Hematopoietic multipotent progenitor cell treated with erythropoietin and hydrocortisone succinate and interleukin-3 and kit ligand, for 4 days (in vitro differentiated cells): ENCODE results near the gene FRYL.
"Not testable (repeated sequence)": the region's sequence is repeated elsewhere in the genome, so short reads cannot be mapped to it uniquely, and the experiment has no call there.

Experiments used
- DNase-seq: peaks from one replicate; pipeline ENCODE4 v3.0.0-alpha.2; 2015

Gene FRYL

GRCh38 chr4:48653217-48654014 lies 126.7 kb downstream of the FRYL start:
- peak; percentile 60 for DNase-seq

GRCh38 chr4:48651914-48652313 lies 128.2 kb downstream of the FRYL start:
- DNase-seq = no peak

- peak; percentile 38 for DNase-seq
These were observed 130.6 kb downstream of the FRYL start for GRCh38 chr4:48649505-48649904.

- DNase-seq = no peak
These were observed 134.8 kb downstream of the FRYL start for GRCh38 chr4:48645225-48645794.

GRCh38 chr4:48642421-48643374 lies 137.4 kb downstream of the FRYL start:
- no peak for DNase-seq

- DNase-seq = no peak
These were observed 138.7 kb downstream of the FRYL start for GRCh38 chr4:48641401-48641800.

GRCh38 chr4:48640699-48641098 lies 139.4 kb downstream of the FRYL start:
- no peak for DNase-seq

- no peak for DNase-seq
These were observed 139.9 kb downstream of the FRYL start for GRCh38 chr4:48640225-48640624.

- DNase-seq = no peak
These were observed 140.3 kb downstream of the FRYL start for GRCh38 chr4:48639807-48640206.

GRCh38 chr4:48638586-48638985 lies 141.5 kb downstream of the FRYL start:
- DNase-seq = not testable (repeated sequence)

GRCh38 chr4:48636911-48637310 lies 143.2 kb downstream of the FRYL start:
- DNase-seq = no peak

GRCh38 chr4:48635980-48636379 lies 144.1 kb downstream of the FRYL start:
- DNase-seq = no peak

- DNase-seq = no peak
These were observed 144.8 kb downstream of the FRYL start for GRCh38 chr4:48635310-48635709.

- DNase-seq = no peak
These were observed 145.3 kb downstream of the FRYL start for GRCh38 chr4:48634688-48635308.

- DNase-seq = no peak
These were observed 146.4 kb downstream of the FRYL start for GRCh38 chr4:48633657-48634056.

GRCh38 chr4:48629458-48629857 lies 150.6 kb downstream of the FRYL start:
- peak; percentile 45 for DNase-seq

- DNase-seq = peak; percentile 24
These were observed 156.8 kb downstream of the FRYL start for GRCh38 chr4:48623182-48623780.

- DNase-seq = no peak
These were observed 159.2 kb downstream of the FRYL start for GRCh38 chr4:48620831-48621230.

GRCh38 chr4:48620093-48620492 lies 160.0 kb downstream of the FRYL start:
- DNase-seq = no peak

- no peak for DNase-seq
These were observed 175.6 kb downstream of the FRYL start for GRCh38 chr4:48604527-48604926.

- DNase-seq = no peak
These were observed 176.0 kb downstream of the FRYL start for GRCh38 chr4:48604041-48604440.

- DNase-seq = no peak
These were observed 176.6 kb downstream of the FRYL start for GRCh38 chr4:48603366-48604003.
